IMR-90 (cell line): ENCODE results near the gene WDR46. TPM values are rescaled to one million over a fixed set of nuclear protein-coding genes. Genes with fewer than 3 reads are reported as not detected.

Experiments used
- ATAC-seq: fragments of 200-7000 bp; cut with Tn5 transposase; 2 replicates; pipeline ENCODE4 v1.9.1; 2020; ENCODE audit warnings: low read depth, mild to moderate bottlenecking, moderate library complexity
- BruUV-seq: library from RNA; stranded (reverse); fragments of 400-500 nt; replicated peaks from 2 replicates; lab custom pipeline; 2021; lab: Mats Ljungman, UMichigan
- CTCF ChIA-PET: fragments of 300-600 bp; formaldehyde crosslinking; extraction: SDS; loops from one replicate; lab custom pipeline; 2021; ENCODE audit warnings: antibody characterized with exemption; lab: Yijun Ruan, JAX
- POLR2A ChIA-PET: fragments of 300-600 bp; sonication (Branson Sonifier 250); formaldehyde crosslinking; loops from one replicate; lab custom pipeline; 2022; ENCODE audit warnings: antibody characterized with exemption; ENCODE audit not compliant: unreplicated experiment; lab: Charles Lee
- DNase-seq: peaks from one replicate; pipeline ENCODE4 v3.0.0; 2013
- H2AFZ ChIP-seq: replicated peaks from 2 replicates; pipeline ENCODE3; 2013; ENCODE audit warnings: low read length, mild to moderate bottlenecking; ENCODE audit not compliant: poor library complexity
- H2AK5ac ChIP-seq: 2 replicates; pipeline ENCODE4 v1.6.1; 2013; ENCODE audit warnings: low read depth, low read length, inconsistent platforms
- H2AK9ac ChIP-seq: replicated peaks from 2 replicates; pipeline ENCODE3; 2013; ENCODE audit warnings: mild to moderate bottlenecking, low read depth, low read length, moderate library complexity; ENCODE audit not compliant: poor library complexity
- H2BK120ac ChIP-seq: 2 replicates; pipeline ENCODE4 v1.6.1; 2013; ENCODE audit warnings: low read depth, low read length, inconsistent platforms
- H2BK15ac ChIP-seq: 3 replicates; pipeline ENCODE4 v1.6.1; 2013; ENCODE audit warnings: low read depth, low read length, inconsistent platforms
- H2BK20ac ChIP-seq: 2 replicates; pipeline ENCODE4 v1.6.1; 2013; ENCODE audit warnings: low read depth, mild to moderate bottlenecking, inconsistent platforms, low read length, moderate library complexity
- H2BK5ac ChIP-seq: 2 replicates; pipeline ENCODE4 v1.6.1; 2013; ENCODE audit warnings: mild to moderate bottlenecking, low read depth, low read length, inconsistent platforms; ENCODE audit not compliant: poor library complexity, severe bottlenecking
- H3K14ac ChIP-seq: replicated peaks from 2 replicates; pipeline ENCODE4 v1.6.1; 2013; ENCODE audit warnings: low read depth, low read length, inconsistent platforms
- H3K18ac ChIP-seq: 2 replicates; pipeline ENCODE4 v1.6.1; 2013; ENCODE audit warnings: low read depth, low read length, control low read depth
- H3K23ac ChIP-seq: 2 replicates; pipeline ENCODE4 v1.6.1; 2013; ENCODE audit warnings: low read depth, low read length, inconsistent platforms
- H3K27ac ChIP-seq: 2 replicates; pipeline ENCODE4 v1.5.1; 2013; ENCODE audit warnings: mild to moderate bottlenecking, control low read depth, low read length; ENCODE audit not compliant: insufficient read depth
- H3K27me3 ChIP-seq: 2 replicates; pipeline ENCODE4 v1.6.1; 2013; ENCODE audit warnings: low read length; ENCODE audit not compliant: control insufficient read depth, insufficient read depth
- H3K36me3 ChIP-seq: 2 replicates; pipeline ENCODE4 v1.6.1; 2013; ENCODE audit warnings: low read length, mixed read lengths; ENCODE audit not compliant: control insufficient read depth, insufficient read depth
- H3K4ac ChIP-seq: 2 replicates; pipeline ENCODE4 v1.6.1; 2013; ENCODE audit warnings: low read depth, low read length, inconsistent platforms
- H3K4me1 ChIP-seq: 2 replicates; pipeline ENCODE4 v1.6.1; 2013; ENCODE audit warnings: low read length, mixed read lengths; ENCODE audit not compliant: control insufficient read depth, insufficient read depth
- H3K4me2 ChIP-seq: 2 replicates; pipeline ENCODE4 v1.6.1; 2013; ENCODE audit warnings: low read depth, mild to moderate bottlenecking, control low read depth, low read length, moderate library complexity
- H3K4me3 ChIP-seq: 2 replicates; pipeline ENCODE4 v1.5.1; 2013; ENCODE audit warnings: low read depth, mild to moderate bottlenecking, control low read depth, low read length, moderate library complexity; ENCODE audit not compliant: insufficient read depth
- H3K56ac ChIP-seq: 2 replicates; pipeline ENCODE4 v1.6.1; 2013; ENCODE audit warnings: low read length, inconsistent platforms; ENCODE audit not compliant: insufficient read depth; ENCODE audit errors: extremely low read depth
- H3K79me1 ChIP-seq, 2 experiments: 2 replicates each; pipeline ENCODE4 v1.6.1; 2013; ENCODE audit warnings: low read length in 2 of 2, inconsistent platforms in 1 of 2, low read depth in 1 of 2
- H3K9ac ChIP-seq: 2 replicates; pipeline ENCODE4 v1.6.1; 2013; ENCODE audit warnings: low read depth, low read length, control low read depth
- H3K9me1 ChIP-seq: 2 replicates; pipeline ENCODE4 v1.6.1; 2013; ENCODE audit warnings: low read length, inconsistent platforms; ENCODE audit not compliant: insufficient read depth
- H3K9me3 ChIP-seq: 2 replicates; pipeline ENCODE4 v1.6.1; 2013; ENCODE audit warnings: low read length; ENCODE audit not compliant: control insufficient read depth, insufficient read depth
- H4K20me1 ChIP-seq: 2 replicates; pipeline ENCODE4 v1.6.1; 2013; ENCODE audit warnings: low read length, inconsistent platforms; ENCODE audit not compliant: insufficient read depth
- H4K5ac ChIP-seq: 2 replicates; pipeline ENCODE4 v1.6.1; 2013; ENCODE audit warnings: mild to moderate bottlenecking, low read depth, low read length, control low read depth
- H4K8ac ChIP-seq, 2 experiments: 2 replicates each; pipeline ENCODE4 v1.6.1; 2013; ENCODE audit warnings: low read depth in 2 of 2, low read length in 2 of 2, control low read depth in 1 of 2, inconsistent platforms in 1 of 2
- H4K91ac ChIP-seq: 2 replicates; pipeline ENCODE4 v1.6.1; 2013; ENCODE audit warnings: low read depth, low read length, inconsistent platforms; ENCODE audit not compliant: insufficient read depth
- BHLHE40 ChIP-seq: fragments of 150-350 bp; IDR thresholded peaks from 2 replicates; pipeline ENCODE4 v1.6.1; 2016; ENCODE audit warnings: mild to moderate bottlenecking, low read depth, low read length
- NFE2L2 ChIP-seq: fragments of 150-350 bp; IDR thresholded peaks from 2 replicates; pipeline ENCODE4 v1.6.1; 2016; ENCODE audit warnings: low read depth, mild to moderate bottlenecking, low read length
- SMC3 ChIP-seq: fragments of 150-350 bp; IDR thresholded peaks from 2 replicates; pipeline ENCODE4 v1.6.1; 2016; ENCODE audit warnings: low read depth, mild to moderate bottlenecking, antibody characterized with exemption, low read length, moderate library complexity
- WGBS, 2 experiments: methylation state at CpG; one replicate each; pipeline versions ENCODE4 v1.1.5 to v1.1.7; 2013; ENCODE audit warnings: missing lambda C conversion rate in 2 of 2; ENCODE audit not compliant: insufficient read length in 1 of 2; ENCODE audit errors: extremely low coverage in 2 of 2; 5-methylcytosine and 5-hydroxymethylcytosine counted together
- dilution Hi-C: fragments of 300-500 bp; cut with HindIII; formaldehyde crosslinking; loops from one replicate; pipeline ENCODE4 v1.14.3; 2018; ENCODE audit warnings: low sequenced_read_pairs; ENCODE audit not compliant: unreplicated experiment
- in situ Hi-C: fragments of 300-500 bp; cut with MboI; formaldehyde crosslinking; loops from 3 replicates; pipeline ENCODE4 v1.14.3; 2019; ENCODE audit warnings: low sequenced_read_pairs, inconsistent platforms, mixed read lengths
- intact Hi-C: fragments of 100-400 bp; cut with micrococcal nuclease; formaldehyde crosslinking; loops from 2 replicates; pipeline ENCODE4 v1.10.0; 2022
- polyA plus RNA-seq, 3 experiments: library from polyadenylated mRNA; depleted of rRNA; stranded (reverse); fragments of >200 nt; gene quantifications; 2 replicates each; pipeline ENCODE4 v1.2.3, GENCODE V29; 2012; ENCODE audit warnings: low replicate concordance in 1 of 3
- total RNA-seq: library from RNA; depleted of rRNA; stranded (reverse); fragments of >200 nt; gene quantifications from 2 replicates; pipeline ENCODE4 v1.2.3, GENCODE V29; 2012

The WDR46 gene
- total and polyA plus RNA-seq, 2 of the 4 experiments (the other 2 are of a cell fraction), result 73.8 to 81.6 TPM

DNA sequence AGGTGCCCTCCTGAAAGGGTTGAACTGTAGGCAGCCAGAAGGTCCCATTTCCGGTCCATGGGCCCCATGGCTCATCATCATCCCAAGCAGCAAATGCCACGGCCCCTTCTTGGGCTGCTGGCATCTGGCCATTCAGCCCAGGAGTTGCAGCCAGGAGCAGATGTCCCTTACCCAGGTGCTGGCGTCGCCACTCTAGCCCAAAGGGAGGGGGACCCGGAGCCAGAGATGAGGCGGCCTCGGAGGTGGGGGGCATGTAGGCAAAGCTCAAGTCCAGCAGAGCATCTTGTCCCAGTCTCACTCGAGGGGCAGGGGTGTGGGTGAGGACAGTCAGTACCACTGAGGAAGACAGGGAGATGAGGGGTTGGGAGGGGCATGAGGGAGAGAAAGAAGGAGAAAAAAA, 16.0 kb upstream of the WDR46 start:
- ATAC-seq, result no peak
- dilution Hi-C loops, result no loop called here

More for the DNA sequence above, 16.0 kb upstream of the WDR46 start:
- Histone ChIP-seq H4K8ac (no peak overlapping the region), H3K27ac (no peak overlapping the region), H3K4me3 (no peak overlapping the region), H4K20me1 (peaks cover 15% of the 10 kb centered on the region; the same call in 1 of the 2 replicates), H2AFZ (no peak overlapping the region), H4K91ac (no peak overlapping the region), H2AK9ac (no peak overlapping the region), H3K79me1 (peaks cover 14 to 50% of the 10 kb centered on the region in 2 experiments), H2BK15ac (no peak overlapping the region), H3K9ac (no peak overlapping the region), H3K9me1 (no peaks in the 10 kb centered on the region), H2BK20ac (no peak overlapping the region), H3K27me3 (no peaks in the 10 kb centered on the region), H2AK5ac (no peak overlapping the region), H3K36me3 (peaks cover 19% of the 10 kb centered on the region), H2BK5ac (no peak overlapping the region), H3K14ac (no peak overlapping the region), H2BK120ac (no peak overlapping the region), H3K4me2 (no peak overlapping the region), H4K5ac (no peak overlapping the region), H3K18ac (no peak overlapping the region), H3K23ac (no peak overlapping the region), H3K56ac (no peak overlapping the region), H3K4me1 (no peaks in the 10 kb centered on the region), H3K9me3 (no peaks in the 10 kb centered on the region), H3K4ac (no peak overlapping the region)
- ChIA-PET POLR2A (no interaction called here), CTCF (no interaction called here)
- DNase-seq, result no peak
- TF ChIP-seq BHLHE40, result no peak
- TF ChIP-seq NFE2L2, result no peak
- TF ChIP-seq SMC3, result no peak
- WGBS, 2 experiments, result 85% methylated on average over 5 of the region's 8 CpGs; no CpG with 5 or more reads in 1 of the 2 experiments
- intact Hi-C loops, result no loop called here
- BruUV-seq, result no TSS peak
- in situ Hi-C loops, result no loop called here
